Epithelial cell of prostate (primary cell): Measurements from ENCODE around the gene UBASH3A.
A peak's percentile ranks its signal among the peaks of the same experiment; 100 is the strongest.

Experiments used
- DNase-seq: peaks from one replicate; pipeline ENCODE4 v3.0.0-alpha.2; 2011; ENCODE audit warnings: low read depth, low spot score
- H3K27ac ChIP-seq: fragments of 450-650 bp; 2 replicates; pipeline ENCODE4 v1.5.1; 2017; ENCODE audit warnings: mild to moderate bottlenecking

Gene UBASH3A

GRCh38 chr21:42403611-42404231, at the start of gene UBASH3A:
UBASH3A (plus strand) TSS chr21:42403902; CDS start chr21:42403946, 44 bp downstream.
- H3K27ac ChIP-seq = no peak within 1 kb of the TSS
- no peak for DNase-seq

GRCh38 chr21:42356046-42356445, 47.7 kb upstream of the UBASH3A start:
- DNase-seq = no peak
- no peak overlapping the region for H3K27ac ChIP-seq

- DNase-seq = no peak
- no peak overlapping the region for H3K27ac ChIP-seq
Observed at GRCh38 chr21:42356650-42357049, 47.1 kb upstream of the UBASH3A start.

- H3K27ac ChIP-seq = no peak overlapping the region
- no peak for DNase-seq
Observed at GRCh38 chr21:42357307-42357706, 46.4 kb upstream of the UBASH3A start.

GRCh38 chr21:42358261-42358660, 45.4 kb upstream of the UBASH3A start:
- DNase-seq = no peak
- H3K27ac ChIP-seq = no peak overlapping the region

GRCh38 chr21:42358937-42359336, 44.8 kb upstream of the UBASH3A start:
- no peak overlapping the region for H3K27ac ChIP-seq
- no peak for DNase-seq

- DNase-seq = no peak
- H3K27ac ChIP-seq = no peak overlapping the region
Observed at GRCh38 chr21:42360317-42360716, 43.4 kb upstream of the UBASH3A start.

GRCh38 chr21:42361286-42361685, 42.4 kb upstream of the UBASH3A start:
- DNase-seq = no peak
- no peak overlapping the region for H3K27ac ChIP-seq

GRCh38 chr21:42362198-42362597, 41.5 kb upstream of the UBASH3A start:
- H3K27ac ChIP-seq = no peak overlapping the region
- DNase-seq = no peak

GRCh38 chr21:42362700-42363099, 41.0 kb upstream of the UBASH3A start:
- DNase-seq = no peak
- H3K27ac ChIP-seq = no peak overlapping the region

GRCh38 chr21:42363312-42363711, 40.4 kb upstream of the UBASH3A start:
- no peak for DNase-seq
- H3K27ac ChIP-seq = no peak overlapping the region

GRCh38 chr21:42364304-42364865, 39.3 kb upstream of the UBASH3A start:
- H3K27ac ChIP-seq = no peak overlapping the region
- DNase-seq = no peak

GRCh38 chr21:42365770-42366169, 37.9 kb upstream of the UBASH3A start:
- DNase-seq = no peak
- no peak overlapping the region for H3K27ac ChIP-seq

GRCh38 chr21:42366292-42367010, 37.3 kb upstream of the UBASH3A start, which contains the start of gene TFF1:
TFF1 (minus strand) TSS chr21:42366535; CDS start chr21:42366495, 40 bp downstream.
- DNase-seq = no peak
- H3K27ac ChIP-seq = peak within 1 kb of the TSS; percentile 17

GRCh38 chr21:42367367-42368165, 36.1 kb upstream of the UBASH3A start:
- H3K27ac ChIP-seq = no peak overlapping the region
- DNase-seq = no peak

GRCh38 chr21:42369821-42370220, 33.9 kb upstream of the UBASH3A start:
- DNase-seq = no peak
- no peak overlapping the region for H3K27ac ChIP-seq

GRCh38 chr21:42370894-42371654, 32.6 kb upstream of the UBASH3A start:
- no peak overlapping the region for H3K27ac ChIP-seq
- DNase-seq = no peak

- H3K27ac ChIP-seq = no peak overlapping the region
- DNase-seq = no peak
Observed at GRCh38 chr21:42373196-42373907, 30.4 kb upstream of the UBASH3A start.

GRCh38 chr21:42373908-42374455, 29.7 kb upstream of the UBASH3A start:
- no peak for DNase-seq
- no peak overlapping the region for H3K27ac ChIP-seq
